HepG2 (cell line): Measurements from ENCODE around the gene GYS1. TPM values are rescaled to one million over a fixed set of nuclear protein-coding genes. Genes with fewer than 3 reads are reported as not detected.

ENCODE experiments used
- CCAR2 ChIP-seq: fragments of 200-400 bp; formaldehyde crosslinking; optimal IDR thresholded peaks from 2 replicates; pipeline ENCODE3; 2018; ENCODE audit warnings: low read depth, mild to moderate bottlenecking, low read length, moderate library complexity
- CERS6 ChIP-seq: sonication (generic); formaldehyde crosslinking; IDR thresholded peaks from 2 replicates; pipeline ENCODE4 v1.5.0; 2020; ENCODE audit warnings: missing genetic modification reagents
- CHD4 ChIP-seq: fragments of 200-600 bp; sonication (generic); IDR thresholded peaks from 2 replicates; pipeline ENCODE4 v1.7.0; 2017; ENCODE audit warnings: mild to moderate bottlenecking, low read length, borderline replicate concordance
- DMTF1 ChIP-seq: sonication (generic); formaldehyde crosslinking; IDR thresholded peaks from 2 replicates; pipeline ENCODE4 v1.4.0; 2020; ENCODE audit warnings: mild to moderate bottlenecking, missing genetic modification reagents
- EEA1 ChIP-seq: sonication (generic); formaldehyde crosslinking; IDR thresholded peaks from 2 replicates; pipeline ENCODE4 v1.5.1; 2020; ENCODE audit warnings: mild to moderate bottlenecking, missing genetic modification reagents, borderline replicate concordance
- HIVEP1 ChIP-seq: sonication (generic); formaldehyde crosslinking; IDR thresholded peaks from 2 replicates; pipeline ENCODE4 v1.4.0; 2020; ENCODE audit warnings: mild to moderate bottlenecking, missing genetic modification reagents
- HNF1B ChIP-seq: sonication (generic); formaldehyde crosslinking; IDR thresholded peaks from 2 replicates; pipeline ENCODE4 v1.5.1; 2020; ENCODE audit warnings: mild to moderate bottlenecking, moderate library complexity, missing genetic modification reagents
- KLF13 ChIP-seq: sonication (generic); formaldehyde crosslinking; IDR thresholded peaks from 2 replicates; pipeline ENCODE4 v1.4.0; 2020; ENCODE audit warnings: mild to moderate bottlenecking, missing genetic modification reagents
- NFE2L2 ChIP-seq: fragments of 150-350 bp; IDR thresholded peaks from 2 replicates; pipeline ENCODE4 v1.6.1; 2014; ENCODE audit warnings: low read length
- TCF12 ChIP-seq, 2 experiments: fragments of 450-650 bp in 1 of 2; sonication (generic) in 1 of 2; formaldehyde crosslinking in 1 of 2; IDR thresholded peaks; 2 replicates each; pipeline versions ENCODE4 v1.6.1 to v1.8.0; 2017 to 2022; ENCODE audit warnings: antibody characterized with exemption in 1 of 2, mild to moderate bottlenecking in 1 of 2, missing genetic modification reagents in 1 of 2, moderate library complexity in 1 of 2
- ZHX1 ChIP-seq: sonication (generic); formaldehyde crosslinking; IDR thresholded peaks from 2 replicates; pipeline ENCODE4 v1.8.1; 2022; ENCODE audit warnings: low read depth, mild to moderate bottlenecking, missing genetic modification reagents
- ZNF12 ChIP-seq: sonication (generic); formaldehyde crosslinking; IDR thresholded peaks from 2 replicates; pipeline ENCODE4 v1.5.0; 2020; ENCODE audit warnings: missing genetic modification reagents
- ZSCAN20 ChIP-seq: sonication (generic); formaldehyde crosslinking; IDR thresholded peaks from 2 replicates; pipeline ENCODE4 v1.4.0; 2020; ENCODE audit warnings: missing genetic modification reagents, mild to moderate bottlenecking, borderline replicate concordance
- ZXDC ChIP-seq: sonication (generic); formaldehyde crosslinking; IDR thresholded peaks from 2 replicates; pipeline ENCODE4 v1.5.0; 2020; ENCODE audit warnings: mild to moderate bottlenecking, missing genetic modification reagents
- polyA plus RNA-seq, 8 experiments: library from polyadenylated mRNA; depleted of rRNA in 3 of 8; stranded (reverse) in 7 of 8; unstranded in 1 of 8; fragments of >200 nt; fragmentation: Illumina TruSeq in 4 of 8; extraction: Trizol in 4 of 8; gene quantifications; 2 replicates each; pipeline versions ENCODE4 v1.2.1 to v1.2.3, GENCODE V29; 2011 to 2016; ENCODE audit warnings: low read depth in 4 of 8, missing spikeins in 1 of 8, mixed read lengths in 1 of 8; ENCODE audit not compliant: insufficient read depth in 1 of 8
- total RNA-seq, 5 experiments: library from RNA; depleted of rRNA; stranded (reverse); fragments of >200 nt; fragmentation: Illumina TruSeq; extraction: Trizol; gene quantifications; 2 replicates each; pipeline ENCODE4 v1.2.3, GENCODE V29; 2016; ENCODE audit warnings: low read depth in 1 of 5

The GYS1 gene
- total and polyA plus RNA-seq, 2 of the 13 experiments (the other 11 are each of a cell fraction or from before 2014, with no cell fraction given) = 18.4 to 42.1 TPM

GRCh38 chr19:48967346-48968178 is 25.5 kb downstream of the GYS1 start (continued):
- TF ChIP-seq TCF12 (IDR thresholded peaks at IDR 0.05) (no peak), TCF12 (CRISPR knock-in tag; IDR thresholded peaks at IDR 0.05) (0 out of 2 replicates have a peak, but pooled peaks have one; percentile 60), ZHX1 (CRISPR knock-in tag) (peak; percentile 54), CHD4 (0 out of 2 replicates have a peak, but pooled peaks have one; percentile 47), DMTF1 (CRISPR knock-in tag) (no peak), HIVEP1 (0 out of 2 replicates have a peak, but pooled peaks have one; percentile 57), HNF1B (CRISPR knock-in tag) (peak; percentile 45; the same call in 1 of the 2 replicates), NFE2L2 (no peak), CCAR2 (no peak), ZSCAN20 (CRISPR knock-in tag) (no peak), ZXDC (0 out of 2 replicates have a peak, but pooled peaks have one; percentile 17), EEA1 (peak; percentile 33; the same call in 1 of the 2 replicates), ZNF12 (CRISPR knock-in tag) (no peak), CERS6 (no peak), KLF13 (0 out of 2 replicates have a peak, but pooled peaks have one; percentile 39)
